GM19238 (cell line): Measurements from ENCODE around the gene DENND1A.
"Not testable (repeated sequence)": the region's sequence is repeated elsewhere in the genome, so short reads cannot be mapped to it uniquely, and the experiment has no call there.

Experiments used
- DNase-seq: peaks from one replicate; pipeline ENCODE4 v3.0.0; 2011; ENCODE audit warnings: low spot score; ENCODE audit not compliant: insufficient read length

The DENND1A gene, protein sequence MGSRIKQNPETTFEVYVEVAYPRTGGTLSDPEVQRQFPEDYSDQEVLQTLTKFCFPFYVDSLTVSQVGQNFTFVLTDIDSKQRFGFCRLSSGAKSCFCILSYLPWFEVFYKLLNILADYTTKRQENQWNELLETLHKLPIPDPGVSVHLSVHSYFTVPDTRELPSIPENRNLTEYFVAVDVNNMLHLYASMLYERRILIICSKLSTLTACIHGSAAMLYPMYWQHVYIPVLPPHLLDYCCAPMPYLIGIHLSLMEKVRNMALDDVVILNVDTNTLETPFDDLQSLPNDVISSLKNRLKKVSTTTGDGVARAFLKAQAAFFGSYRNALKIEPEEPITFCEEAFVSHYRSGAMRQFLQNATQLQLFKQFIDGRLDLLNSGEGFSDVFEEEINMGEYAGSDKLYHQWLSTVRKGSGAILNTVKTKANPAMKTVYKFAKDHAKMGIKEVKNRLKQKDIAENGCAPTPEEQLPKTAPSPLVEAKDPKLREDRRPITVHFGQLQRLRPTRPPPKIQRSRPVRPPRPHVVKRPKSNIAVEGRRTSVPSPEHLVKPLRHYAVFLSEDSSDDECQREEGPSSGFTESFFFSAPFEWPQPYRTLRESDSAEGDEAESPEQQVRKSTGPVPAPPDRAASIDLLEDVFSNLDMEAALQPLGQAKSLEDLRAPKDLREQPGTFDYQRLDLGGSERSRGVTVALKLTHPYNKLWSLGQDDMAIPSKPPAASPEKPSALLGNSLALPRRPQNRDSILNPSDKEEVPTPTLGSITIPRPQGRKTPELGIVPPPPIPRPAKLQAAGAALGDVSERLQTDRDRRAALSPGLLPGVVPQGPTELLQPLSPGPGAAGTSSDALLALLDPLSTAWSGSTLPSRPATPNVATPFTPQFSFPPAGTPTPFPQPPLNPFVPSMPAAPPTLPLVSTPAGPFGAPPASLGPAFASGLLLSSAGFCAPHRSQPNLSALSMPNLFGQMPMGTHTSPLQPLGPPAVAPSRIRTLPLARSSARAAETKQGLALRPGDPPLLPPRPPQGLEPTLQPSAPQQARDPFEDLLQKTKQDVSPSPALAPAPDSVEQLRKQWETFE

DNA sequence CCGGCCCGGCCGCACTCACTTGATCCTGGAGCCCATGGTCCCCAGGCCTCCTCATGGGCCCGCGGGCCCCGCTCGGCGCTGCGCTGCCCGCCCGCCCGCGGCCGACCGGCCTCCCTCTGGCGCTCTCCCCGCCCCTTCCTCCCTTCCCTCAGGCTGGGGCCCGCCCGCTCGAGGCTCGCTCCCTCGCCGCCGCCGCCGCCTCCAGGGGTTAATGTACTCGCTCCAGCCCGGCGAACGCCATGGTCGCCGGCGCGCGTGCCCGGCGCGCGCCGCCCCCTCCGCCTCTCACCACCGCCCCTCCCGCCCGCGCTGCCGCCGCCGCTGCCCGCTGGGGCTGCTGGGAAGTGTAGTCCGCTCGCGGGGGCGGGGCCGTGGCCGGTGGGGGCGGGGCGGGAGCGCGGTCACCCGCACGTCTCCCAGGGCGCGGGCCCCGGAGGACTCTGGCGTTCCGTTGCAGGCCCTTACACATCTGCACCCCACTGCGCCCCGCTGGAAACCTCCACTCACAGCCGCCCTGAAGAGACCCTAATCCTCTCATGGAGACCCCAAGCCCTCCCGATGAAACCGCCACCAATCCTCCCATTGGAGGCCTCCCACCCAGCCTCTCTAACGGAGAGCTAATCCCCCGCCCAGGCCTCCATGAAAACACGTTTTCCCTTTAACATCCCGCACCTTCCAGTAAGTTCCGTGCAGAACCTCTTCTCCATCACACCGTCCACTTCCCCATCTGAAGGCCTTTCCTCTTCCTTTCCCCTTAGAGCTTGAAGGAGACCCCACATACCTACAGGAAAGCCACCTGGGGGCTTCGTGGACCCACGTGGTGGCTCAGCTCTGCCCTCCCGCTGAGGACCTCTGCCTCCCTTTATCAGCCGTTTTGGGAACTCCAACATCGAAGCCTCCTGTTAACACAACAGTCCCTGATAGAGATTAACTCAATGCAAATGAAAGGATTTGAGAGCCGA, at the start of gene DENND1A:
Gene DENND1A (minus strand): TSS at position 257 of the 962 bp plus-strand sequence. CDS start 221 bp downstream, at position 36.
- peak; percentile 95 for DNase-seq

DNA sequence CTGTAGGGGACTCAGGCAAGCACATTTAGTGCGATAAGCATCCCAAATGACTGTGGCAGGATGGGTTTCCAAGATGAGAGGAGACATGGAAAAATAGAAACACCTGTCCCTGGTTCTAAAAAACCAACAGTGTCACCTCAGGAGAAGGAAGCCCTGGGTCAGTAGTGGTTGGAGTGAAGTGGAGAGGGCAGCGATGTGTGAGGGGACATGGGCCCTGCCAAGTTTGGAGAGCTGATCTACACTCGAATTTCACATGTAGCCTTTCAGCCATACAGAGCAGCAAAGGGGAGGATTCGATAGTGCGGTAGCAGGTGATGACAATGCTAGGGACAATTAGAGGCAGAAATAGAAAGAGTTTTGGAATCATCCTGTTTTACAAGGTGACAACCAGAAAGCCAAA, 49.1 kb upstream of the DENND1A start:
- no peak for DNase-seq

DNA sequence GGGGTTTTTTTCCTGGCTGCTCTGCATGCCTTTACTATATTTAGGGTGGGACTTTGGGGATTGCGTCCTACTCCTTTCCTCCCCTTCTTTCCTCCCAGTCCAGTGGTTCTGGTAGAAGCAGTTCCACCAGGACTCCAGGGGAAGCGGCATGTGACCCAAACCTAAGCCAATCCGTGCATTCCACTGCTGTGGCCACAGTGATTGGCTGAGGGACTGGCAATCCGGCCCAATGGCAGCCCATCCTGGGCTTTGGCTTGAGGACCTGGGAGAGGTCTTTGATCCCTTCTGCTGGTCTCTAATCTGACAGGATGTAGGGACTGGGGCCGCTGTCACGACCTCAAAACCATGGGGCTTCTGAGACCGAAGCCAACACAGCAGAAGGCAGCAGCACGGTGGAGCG, 46.7 kb upstream of the DENND1A start:
- DNase-seq = not testable (repeated sequence)

DNA sequence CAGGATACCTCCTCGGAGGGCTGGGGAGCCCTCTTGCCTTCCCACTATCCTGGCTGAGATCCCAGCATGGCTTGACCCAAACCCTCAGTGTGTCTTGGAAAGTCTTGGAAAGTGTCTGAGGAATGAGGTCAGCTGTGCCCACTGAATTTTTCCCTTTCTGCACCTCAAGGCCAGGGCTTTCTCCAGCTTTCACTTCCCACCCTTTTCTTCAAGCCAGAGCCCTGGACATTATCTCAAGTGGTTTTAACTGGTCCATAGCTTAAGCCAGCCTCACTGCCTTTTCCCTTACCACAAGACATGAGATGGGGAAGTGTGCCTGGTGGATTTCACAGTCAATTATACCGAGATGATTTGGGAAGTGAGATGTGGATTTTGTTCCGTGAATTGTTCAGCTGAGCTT, 45.9 kb upstream of the DENND1A start:
- DNase-seq = no peak

DNA sequence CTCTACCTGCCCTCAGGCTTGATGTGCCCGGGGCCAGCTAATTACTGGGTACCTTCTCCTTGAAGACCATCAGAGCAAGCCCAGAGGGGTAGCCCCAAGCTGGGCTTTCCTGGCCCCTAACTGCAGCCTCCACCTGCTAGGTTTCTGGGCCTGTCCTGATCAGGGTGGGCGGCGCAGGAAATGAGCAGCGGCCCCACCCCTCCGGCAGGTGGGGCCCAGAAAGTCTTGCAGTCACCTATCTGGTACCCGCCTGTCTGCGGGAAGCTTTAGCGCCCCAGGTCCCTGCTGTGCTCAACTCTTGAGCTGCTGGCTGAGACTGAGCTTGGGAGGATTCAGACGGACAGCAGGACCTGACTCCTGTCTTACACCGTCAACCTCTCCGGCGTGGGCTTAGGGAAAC, 44.5 kb upstream of the DENND1A start:
- no peak for DNase-seq

DNA sequence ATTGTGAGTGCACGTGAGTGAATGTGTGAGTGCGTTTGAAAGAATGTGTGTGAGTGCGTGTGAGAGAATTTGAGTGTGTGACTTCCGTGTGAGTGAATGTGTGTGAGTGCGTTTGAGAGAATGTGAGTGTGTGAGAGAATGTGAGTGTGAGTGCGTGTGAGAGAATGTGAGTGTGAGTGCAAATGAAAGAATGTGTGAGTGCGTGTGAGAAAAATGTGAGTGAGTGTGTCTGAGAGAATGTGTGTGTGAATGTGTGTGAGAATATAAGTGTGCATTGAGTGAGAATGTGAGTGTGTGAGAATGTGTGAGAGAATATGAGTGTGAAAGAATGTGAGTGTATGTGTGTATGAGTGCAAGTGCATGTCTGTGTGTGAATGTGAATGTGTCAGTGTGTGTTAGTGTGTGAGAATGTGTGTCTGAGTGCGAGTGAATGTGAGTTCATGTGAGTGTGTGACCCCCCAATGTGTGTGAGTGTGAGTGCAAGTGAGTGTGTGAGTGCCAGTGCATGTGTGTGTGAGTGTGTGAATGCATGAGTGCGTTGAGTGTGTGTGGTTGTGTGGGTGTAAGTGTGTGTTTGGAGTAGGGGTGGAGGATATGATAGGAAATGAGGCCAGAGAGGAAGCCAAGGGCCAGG, 43.8 kb upstream of the DENND1A start:
- DNase-seq = no peak

DNA sequence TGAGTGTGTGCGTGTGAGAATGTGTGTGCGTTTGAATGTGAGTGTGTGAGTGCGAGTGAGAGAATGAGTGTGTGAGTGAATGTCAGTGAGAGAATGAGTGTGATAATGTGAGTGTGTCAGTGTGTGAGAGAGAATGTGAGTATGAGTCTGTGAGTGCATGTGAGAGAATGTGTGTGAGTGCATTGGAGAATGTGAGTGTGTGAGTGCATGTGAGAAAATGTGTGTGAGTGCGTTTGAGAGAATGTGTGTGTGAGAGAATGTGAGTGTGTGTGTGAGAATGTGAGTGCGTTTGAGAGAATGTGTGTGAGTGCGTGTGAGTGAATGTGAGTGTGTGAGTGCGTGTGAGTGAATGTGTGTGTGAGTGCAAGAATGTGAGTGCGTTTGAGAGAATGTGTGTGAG, 42.7 kb upstream of the DENND1A start:
- no peak for DNase-seq

DNA sequence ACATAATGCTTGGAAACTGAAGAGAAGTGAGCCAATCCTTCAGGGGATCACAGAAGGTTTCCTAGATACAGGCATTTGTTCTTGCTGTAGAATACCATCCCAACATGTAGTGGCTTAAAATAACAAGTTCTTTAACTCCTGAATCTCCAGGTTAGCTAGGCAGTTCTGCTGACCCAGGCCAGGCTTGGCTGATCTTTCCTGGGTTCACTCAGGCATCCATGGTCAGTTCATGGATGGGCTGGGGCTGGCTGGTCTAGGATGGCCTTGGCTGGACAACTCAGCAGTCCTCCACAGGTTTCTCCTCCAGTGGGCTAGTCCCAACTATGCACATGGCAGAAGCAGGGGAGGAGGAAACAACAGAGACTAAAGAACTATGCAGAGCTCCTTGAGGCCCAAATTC, 37.4 kb upstream of the DENND1A start:
- DNase-seq = no peak

DNA sequence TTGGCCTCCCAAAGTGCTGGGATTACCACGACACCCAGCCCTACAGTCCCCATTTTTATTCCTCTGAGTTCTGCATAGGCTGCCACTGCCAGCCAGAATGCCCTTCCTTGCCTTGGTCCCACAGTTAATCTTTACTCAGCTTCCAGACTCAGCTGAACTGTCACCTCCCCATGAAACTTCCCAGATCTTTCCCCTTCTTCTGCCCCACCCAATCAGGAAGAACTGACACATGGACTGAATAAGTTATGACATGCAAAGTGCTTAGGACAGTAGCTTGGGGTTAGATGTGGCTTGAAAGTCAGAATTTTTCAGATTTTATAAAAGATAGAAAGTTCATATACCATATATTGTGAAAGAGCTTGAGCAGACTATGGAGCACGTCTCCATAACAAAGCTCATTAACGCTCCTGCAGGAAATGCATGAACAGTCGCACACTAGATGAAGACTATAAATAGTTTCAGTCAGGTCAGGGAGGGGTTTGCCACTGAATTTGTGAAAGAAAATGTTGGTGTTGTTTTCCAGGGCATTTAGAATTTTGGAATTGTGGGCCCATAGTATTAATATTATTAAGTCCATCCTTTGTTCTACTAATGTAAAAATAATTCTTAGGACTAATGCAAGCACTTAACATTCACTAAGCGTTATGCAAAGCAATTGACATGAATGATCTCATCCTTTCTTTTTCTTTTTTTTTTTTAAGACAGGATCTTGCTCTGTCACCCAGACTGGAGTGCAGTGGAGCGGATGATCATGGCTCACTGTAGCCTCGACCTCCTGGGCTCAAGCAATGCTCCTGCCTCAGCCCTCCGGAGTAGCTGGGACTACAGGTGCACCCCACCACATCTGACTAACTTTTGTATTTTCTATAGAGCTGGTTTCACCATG, 36.1 kb upstream of the DENND1A start:
- no peak for DNase-seq

DNA sequence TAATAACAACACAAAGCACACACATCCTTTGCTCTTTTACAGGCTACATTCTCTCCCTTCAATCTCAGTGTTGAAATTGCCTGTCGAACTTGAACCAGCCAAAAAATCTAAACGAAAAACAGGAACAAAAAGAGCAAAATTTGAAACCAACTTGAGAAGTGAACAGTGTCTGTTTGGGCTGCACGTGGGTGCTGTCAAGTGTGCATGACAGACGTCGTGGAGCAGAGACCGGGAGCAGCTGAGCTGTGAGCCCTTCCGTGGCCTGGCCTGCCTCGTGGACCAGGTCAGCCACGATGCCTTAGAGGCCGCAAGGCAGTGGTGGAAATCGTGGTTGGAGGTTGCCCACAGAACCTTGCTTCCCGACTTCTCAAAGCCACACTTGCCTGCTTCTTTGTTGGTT, 34.8 kb upstream of the DENND1A start:
- DNase-seq = no peak

DNA sequence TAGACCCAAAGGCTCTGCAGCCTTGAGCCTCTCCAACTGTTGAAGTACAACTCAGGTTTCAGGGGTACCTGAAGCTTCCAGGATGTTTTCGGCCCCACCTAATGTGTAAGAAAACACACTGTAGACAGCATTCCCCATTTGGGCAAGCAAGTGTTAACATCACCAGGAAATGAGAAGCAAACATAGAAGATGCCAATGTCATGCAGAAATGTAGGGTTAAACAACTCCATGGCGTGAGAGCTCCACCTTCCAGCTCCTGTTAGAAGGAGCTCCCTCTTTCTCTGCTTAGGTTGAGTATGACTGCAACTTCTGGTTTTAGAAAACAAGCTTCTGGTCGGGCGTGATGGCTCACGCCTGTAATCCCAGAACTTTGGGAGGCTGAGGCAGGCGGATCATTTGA, 31.0 kb upstream of the DENND1A start:
- no peak for DNase-seq

DNA sequence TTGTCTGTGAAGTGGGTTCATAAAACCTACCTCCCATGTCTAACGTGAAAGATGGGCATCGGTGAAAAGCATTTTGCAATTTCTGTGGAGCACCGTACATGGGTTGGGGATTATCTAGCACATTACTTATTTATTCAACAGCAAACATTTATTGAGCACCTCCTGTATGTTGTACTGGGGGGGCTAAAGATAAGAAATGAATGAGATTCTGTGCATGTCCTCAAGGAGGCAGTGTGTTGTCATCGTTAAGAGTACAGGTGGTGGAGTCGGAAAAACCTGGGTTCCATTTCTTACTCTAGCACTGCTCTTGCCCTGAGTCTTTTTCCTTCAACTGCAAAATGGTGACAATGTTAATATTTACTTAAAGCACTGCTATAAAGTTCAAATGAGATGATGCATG, 30.4 kb upstream of the DENND1A start:
- DNase-seq = no peak

DNA sequence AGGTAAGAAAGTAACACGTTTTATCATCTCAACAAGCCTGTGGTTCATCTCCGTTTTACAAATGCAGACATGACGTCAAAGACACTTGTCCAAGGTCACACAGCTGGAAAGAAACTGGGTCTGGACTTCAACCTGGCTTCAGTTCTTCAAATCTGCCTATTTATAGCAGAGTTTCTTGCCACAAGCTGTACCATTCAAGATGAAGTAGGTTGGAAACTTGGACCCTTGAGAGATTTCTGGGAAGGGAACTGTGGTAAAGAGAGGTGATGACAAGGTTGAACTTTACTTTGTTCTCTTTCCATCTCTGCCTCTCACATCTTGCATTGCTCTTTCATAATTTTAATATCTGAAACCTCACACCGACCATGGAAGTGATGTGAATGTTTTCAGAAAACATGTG, 29.9 kb upstream of the DENND1A start:
- DNase-seq = no peak

DNA sequence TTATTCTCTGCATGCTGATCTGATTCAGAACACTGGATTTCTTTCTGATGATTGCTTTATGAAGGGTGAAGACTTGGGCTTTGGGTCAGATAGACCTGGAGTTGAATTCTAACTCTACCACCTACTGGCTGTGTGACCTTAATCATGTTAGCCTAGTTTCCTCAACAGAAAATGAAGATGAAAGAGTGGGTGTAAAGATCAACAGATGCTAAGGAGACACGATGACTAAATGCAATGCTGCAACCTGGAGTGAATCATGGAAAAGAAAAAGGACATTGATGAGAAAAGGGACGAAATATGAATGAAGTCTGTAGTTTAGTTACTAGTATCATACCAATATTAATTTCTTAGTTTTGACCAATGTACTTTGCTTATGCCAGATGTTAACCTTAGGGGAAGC, 27.8 kb upstream of the DENND1A start:
- no peak for DNase-seq

DNA sequence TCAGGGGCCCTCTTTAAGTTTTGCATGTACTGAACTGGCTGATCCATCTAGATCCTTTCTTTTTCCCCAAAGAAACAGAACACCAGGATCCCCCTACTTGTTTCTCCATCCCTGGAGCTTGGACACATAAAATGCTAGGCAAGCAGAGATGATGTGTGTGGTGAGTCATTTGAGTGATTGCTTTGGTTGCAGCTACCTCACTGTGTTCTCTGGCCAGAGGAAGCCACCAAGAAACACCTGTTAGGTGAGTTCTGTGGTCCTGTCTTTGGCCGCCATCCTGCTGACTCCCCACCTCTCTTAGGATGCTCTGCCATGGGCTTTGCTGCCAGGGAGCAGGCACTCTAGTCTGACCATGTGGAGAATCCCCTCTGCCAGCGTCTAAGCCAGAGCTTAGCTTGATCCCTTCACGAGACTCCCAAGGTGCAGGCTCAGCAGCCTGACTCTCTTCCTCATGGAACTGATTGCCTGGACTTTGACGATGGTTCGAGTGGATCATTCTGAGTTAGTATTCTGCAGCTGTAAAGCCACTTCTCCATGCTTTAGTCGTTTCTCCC, 27.3 kb upstream of the DENND1A start:
- DNase-seq = no peak

DNA sequence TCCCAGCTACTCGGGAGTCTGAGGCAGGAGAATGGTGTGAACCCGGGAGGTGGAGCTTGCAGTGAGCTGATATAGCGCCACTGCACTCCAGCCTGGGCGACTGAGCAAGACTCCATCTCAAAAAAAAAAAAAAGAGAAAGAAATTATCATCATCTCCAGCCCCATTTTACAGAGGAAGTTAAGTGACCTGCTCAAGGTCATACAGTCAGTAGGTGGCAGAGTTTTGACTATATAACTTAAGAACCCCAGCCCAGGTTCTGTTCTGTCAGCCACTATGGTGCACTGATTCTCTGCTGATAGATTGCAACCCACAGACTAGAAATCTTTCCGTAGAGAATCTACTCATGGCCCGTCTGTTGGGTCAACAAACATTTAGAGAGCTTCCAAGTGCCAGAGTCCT, 25.7 kb upstream of the DENND1A start:
- no peak for DNase-seq

DNA sequence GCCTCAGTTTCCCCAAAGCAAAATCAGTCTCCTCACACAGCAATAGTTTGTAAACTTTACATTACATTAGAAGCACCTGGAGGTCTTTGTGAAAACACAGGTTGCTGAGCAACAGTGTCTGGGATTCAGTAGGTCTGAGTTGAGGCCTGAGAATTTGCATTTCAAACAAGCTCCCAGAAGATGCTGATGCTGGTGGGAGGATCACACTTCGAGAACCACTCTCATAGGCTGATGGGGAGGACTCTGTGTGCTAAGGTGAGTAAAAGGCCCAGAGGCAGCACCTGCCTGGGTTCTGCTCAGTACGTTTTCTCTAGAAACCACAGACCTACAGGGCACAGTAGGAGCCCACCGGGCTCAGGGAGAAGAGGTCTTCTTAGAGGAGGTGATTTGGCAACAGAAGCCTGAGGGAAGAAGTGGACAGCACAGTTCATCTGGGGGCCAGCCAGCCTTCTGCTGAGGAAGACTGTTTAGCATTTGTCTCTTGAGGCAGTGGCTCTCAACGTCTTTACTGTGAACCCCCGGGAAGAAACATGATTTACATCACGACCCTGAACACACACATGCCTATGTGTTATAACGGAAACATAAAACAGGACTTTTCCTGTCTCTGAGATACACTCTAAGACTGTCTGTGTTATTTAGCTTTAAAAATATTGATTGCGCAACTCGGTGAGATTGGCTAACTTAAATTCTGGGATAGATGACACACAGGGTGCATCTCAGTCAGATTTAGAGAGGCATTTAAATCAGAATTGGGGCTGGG, 24.8 kb upstream of the DENND1A start:
- DNase-seq = no peak
